GM23338 (cell line): Measurements from ENCODE around the gene PRR33. TPM values are rescaled to one million over a fixed set of nuclear protein-coding genes. Genes with fewer than 3 reads are reported as not detected.

Experiments
- ATAC-seq: fragments of 200-7000 bp; cut with Tn5 transposase; 3 replicates; pipeline ENCODE4 v1.9.1; 2020
- DNase-seq: peaks from one replicate; pipeline ENCODE4 v3.0.0-alpha.2; 2015; ENCODE audit warnings: low spot score
- H2AFZ ChIP-seq: fragments of 200-600 bp; sonication (generic); 2 replicates; pipeline ENCODE4 v1.8.0; 2016; ENCODE audit warnings: antibody characterized with exemption, mild to moderate bottlenecking, moderate library complexity
- H3F3A ChIP-seq: fragments of 200-600 bp; sonication (generic); replicated peaks from 2 replicates; pipeline ENCODE4 v1.8.0; 2017; ENCODE audit warnings: antibody characterized with exemption, mixed run types, low read depth
- H3K27ac ChIP-seq: fragments of 200-600 bp; sonication (generic); 2 replicates; pipeline ENCODE4 v1.6.1; 2016; ENCODE audit warnings: low read depth
- H3K27me3 ChIP-seq: fragments of 200-600 bp; sonication (generic); 2 replicates; pipeline ENCODE4 v1.8.0; 2016; ENCODE audit warnings: mild to moderate bottlenecking, mixed run types, moderate library complexity; ENCODE audit not compliant: insufficient read depth
- H3K36me3 ChIP-seq: fragments of 200-600 bp; sonication (generic); 2 replicates; pipeline ENCODE4 v1.8.0; 2016; ENCODE audit warnings: mild to moderate bottlenecking; ENCODE audit not compliant: insufficient read depth
- H3K4me1 ChIP-seq: fragments of 200-600 bp; sonication (generic); 2 replicates; pipeline ENCODE4 v1.8.0; 2016; ENCODE audit warnings: mild to moderate bottlenecking, moderate library complexity; ENCODE audit not compliant: insufficient read depth
- H3K4me2 ChIP-seq: fragments of 200-600 bp; sonication (generic); 2 replicates; pipeline ENCODE4 v1.7.1; 2017; ENCODE audit warnings: mixed run types
- H3K4me3 ChIP-seq: fragments of 200-600 bp; sonication (generic); 2 replicates; pipeline ENCODE4 v1.6.1; 2016; ENCODE audit warnings: mixed run types
- H3K79me2 ChIP-seq: fragments of 200-600 bp; sonication (generic); replicated peaks from 2 replicates; pipeline ENCODE4 v1.8.0; 2017; ENCODE audit warnings: mild to moderate bottlenecking; ENCODE audit not compliant: insufficient read depth
- H3K9me2 ChIP-seq: fragments of 200-600 bp; sonication (generic); 2 replicates; pipeline ENCODE4 v1.8.0; 2017; ENCODE audit not compliant: insufficient read depth
- H4K20me1 ChIP-seq: fragments of 200-600 bp; sonication (generic); replicated peaks from 2 replicates; pipeline ENCODE4 v1.8.0; 2017; ENCODE audit warnings: mild to moderate bottlenecking; ENCODE audit not compliant: insufficient read depth
- H3K27ac Mint-ChIP-seq: 2 replicates; pipeline ENCODE4 v1.8.0; 2020; ENCODE audit warnings: inconsistent platforms, mild to moderate bottlenecking, moderate library complexity, mixed read lengths
- H3K27me3 Mint-ChIP-seq: 3 replicates; pipeline ENCODE4 v1.8.0; 2022; ENCODE audit warnings: low read depth, mild to moderate bottlenecking, moderate library complexity, mixed read lengths, inconsistent platforms; ENCODE audit not compliant: insufficient read depth, poor library complexity
- H3K36me3 Mint-ChIP-seq: 3 replicates; pipeline ENCODE4 v1.8.0; 2021; ENCODE audit warnings: low read depth, mild to moderate bottlenecking, inconsistent platforms, moderate library complexity, mixed read lengths
- H3K4me1 Mint-ChIP-seq: 3 replicates; pipeline ENCODE4 v1.8.0; 2020; ENCODE audit warnings: mild to moderate bottlenecking, inconsistent platforms, mixed read lengths
- H3K4me3 Mint-ChIP-seq: 3 replicates; pipeline ENCODE4 v1.8.0; 2021; ENCODE audit warnings: moderate library complexity, mild to moderate bottlenecking, inconsistent platforms, mixed read lengths
- H3K9me3 Mint-ChIP-seq: 3 replicates; pipeline ENCODE4 v1.8.0; 2020; ENCODE audit warnings: moderate library complexity, mild to moderate bottlenecking, inconsistent platforms, mixed read lengths
- EZH2 ChIP-seq: fragments of 200-600 bp; sonication (generic); IDR thresholded peaks from one replicate; pipeline ENCODE4 v1.8.0; 2017; ENCODE audit warnings: antibody characterized with exemption, mild to moderate bottlenecking, low read depth; ENCODE audit not compliant: unreplicated experiment
- NANOG ChIP-seq: IDR thresholded peaks from 2 replicates; pipeline ENCODE4 v1.6.1; 2016; ENCODE audit warnings: antibody characterized with exemption, borderline replicate concordance
- POLR2AphosphoS5 ChIP-seq: IDR thresholded peaks from 2 replicates; pipeline ENCODE4 v1.6.1; 2016; ENCODE audit warnings: antibody characterized with exemption, low read depth
- ZNF114 ChIP-seq: fragments of 250-450 bp; sonication (Bioruptor Pico); IDR thresholded peaks from 2 replicates; pipeline ENCODE4 v1.5.0; 2020; ENCODE audit warnings: mild to moderate bottlenecking, moderate library complexity
- ZNF331 ChIP-seq: fragments of 250-450 bp; sonication (Bioruptor Pico); IDR thresholded peaks from 2 replicates; pipeline ENCODE4 v1.5.0; 2020; ENCODE audit warnings: low read depth, mild to moderate bottlenecking, moderate library complexity
- polyA plus RNA-seq: library from polyadenylated mRNA; unstranded; fragments of >200 nt; fragmentation: Nextera tagmentation; extraction: Ambion mirVana; gene quantifications from 2 replicates; pipeline ENCODE4 v1.2.1, GENCODE V29; 2016
- total RNA-seq: library from RNA; depleted of rRNA; stranded (reverse); fragments of >200 nt; shearing (Covaris generic); gene quantifications from 2 replicates; pipeline ENCODE4 v1.2.3, GENCODE V29; 2014
- TF ChIP-seq, protein P1 (sequence below), 2 experiments: fragments of 200-600 bp in 1 of 2; sonication (generic) in 1 of 2; conservative IDR thresholded peaks; 2 replicates each; pipeline versions ENCODE4 v1.5.1 to v1.6.1; 2016 to 2017; ENCODE audit warnings: antibody characterized with exemption in 2 of 2, low read depth in 2 of 2, mild to moderate bottlenecking in 2 of 2, moderate library complexity in 1 of 2
- TF ChIP-seq, protein P2 (sequence below): fragments of 250-450 bp; sonication (Bioruptor Pico); IDR thresholded peaks from 2 replicates; pipeline ENCODE4 v1.5.0; 2020; ENCODE audit warnings: mild to moderate bottlenecking, moderate library complexity
- TF ChIP-seq, protein P3 (sequence below): IDR thresholded peaks from one replicate; pipeline ENCODE4 v1.6.1; 2018; ENCODE audit warnings: antibody characterized with exemption; ENCODE audit not compliant: unreplicated experiment

Gene PRR33
- total and polyA plus RNA-seq, 2 experiments from 2014 or later = not detected

DNA sequence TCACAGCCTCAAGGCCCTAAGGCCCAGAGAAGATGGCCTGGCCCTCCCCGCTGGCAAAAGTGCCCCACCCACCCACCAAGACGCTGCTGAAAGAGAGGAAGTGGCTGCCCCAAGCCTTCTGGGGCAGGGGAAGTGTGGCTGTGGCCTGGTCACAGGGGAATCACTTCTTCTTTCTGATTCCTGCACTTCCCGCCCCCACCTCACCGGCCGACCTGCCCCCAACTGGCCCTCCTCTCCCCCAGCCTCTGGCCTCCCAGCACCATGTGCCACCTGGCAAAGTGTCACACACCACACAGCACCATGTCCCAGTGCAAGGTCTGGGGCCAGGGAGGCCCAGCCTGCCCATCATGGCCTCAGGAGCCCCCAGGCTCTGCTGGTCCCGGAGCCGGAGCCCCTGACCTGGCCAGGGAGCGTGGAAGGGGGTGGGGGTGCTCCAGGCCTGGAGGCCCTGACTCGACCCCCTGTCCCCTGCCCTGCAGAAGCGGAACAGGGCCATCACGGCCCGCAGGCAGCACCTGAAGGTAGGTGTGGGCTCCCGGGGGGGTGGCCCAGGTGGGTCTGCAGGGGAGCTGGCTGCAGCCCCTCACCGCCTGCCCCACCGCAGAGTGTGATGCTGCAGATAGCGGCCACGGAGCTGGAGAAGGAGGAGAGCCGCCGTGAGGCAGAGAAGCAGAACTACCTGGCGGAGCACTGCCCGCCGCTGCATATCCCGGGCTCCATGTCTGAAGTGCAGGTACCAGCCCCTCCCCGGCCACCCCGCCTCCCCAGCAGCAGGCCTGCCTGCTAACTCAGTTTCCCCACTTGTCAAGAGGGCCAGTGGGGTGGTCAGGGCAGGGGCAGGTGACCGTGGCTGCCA, 51.5 kb downstream of the PRR33 start:
- Histone ChIP-seq H2AFZ (no peak overlapping the region), H3F3A (no peaks in the 10 kb centered on the region), H3K4me3 (no peak overlapping the region), H3K9me2 (no peaks in the 10 kb centered on the region), H3K27ac (no peak overlapping the region), H3K27me3 (no peaks in the 10 kb centered on the region), H4K20me1 (no peaks in the 10 kb centered on the region), H3K4me2 (no peak overlapping the region), H3K36me3 (no peaks in the 10 kb centered on the region), H3K79me2 (no peaks in the 10 kb centered on the region), H3K4me1 (no peaks in the 10 kb centered on the region)
- Mint-ChIP-seq H3K9me3 (no peaks in the 10 kb centered on the region), H3K4me1 (no peaks in the 10 kb centered on the region), H3K27ac (no peak overlapping the region), H3K36me3 (no peaks in the 10 kb centered on the region), H3K27me3 (peaks cover 6% of the 10 kb centered on the region), H3K4me3 (no peak overlapping the region)
- ATAC-seq = no peak
- TF ChIP-seq ZNF331 (CRISPR knock-in tag) (no peak), POLR2AphosphoS5 (no peak), NANOG (no peak), ZNF114 (no peak), EZH2 (no peak)
- TF ChIP-seq, protein P1, sequence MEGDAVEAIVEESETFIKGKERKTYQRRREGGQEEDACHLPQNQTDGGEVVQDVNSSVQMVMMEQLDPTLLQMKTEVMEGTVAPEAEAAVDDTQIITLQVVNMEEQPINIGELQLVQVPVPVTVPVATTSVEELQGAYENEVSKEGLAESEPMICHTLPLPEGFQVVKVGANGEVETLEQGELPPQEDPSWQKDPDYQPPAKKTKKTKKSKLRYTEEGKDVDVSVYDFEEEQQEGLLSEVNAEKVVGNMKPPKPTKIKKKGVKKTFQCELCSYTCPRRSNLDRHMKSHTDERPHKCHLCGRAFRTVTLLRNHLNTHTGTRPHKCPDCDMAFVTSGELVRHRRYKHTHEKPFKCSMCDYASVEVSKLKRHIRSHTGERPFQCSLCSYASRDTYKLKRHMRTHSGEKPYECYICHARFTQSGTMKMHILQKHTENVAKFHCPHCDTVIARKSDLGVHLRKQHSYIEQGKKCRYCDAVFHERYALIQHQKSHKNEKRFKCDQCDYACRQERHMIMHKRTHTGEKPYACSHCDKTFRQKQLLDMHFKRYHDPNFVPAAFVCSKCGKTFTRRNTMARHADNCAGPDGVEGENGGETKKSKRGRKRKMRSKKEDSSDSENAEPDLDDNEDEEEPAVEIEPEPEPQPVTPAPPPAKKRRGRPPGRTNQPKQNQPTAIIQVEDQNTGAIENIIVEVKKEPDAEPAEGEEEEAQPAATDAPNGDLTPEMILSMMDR (conservative IDR thresholded peaks at IDR 0.05; ENCODE audit: low read depth in 2 of 2) = no peak
- no peak for DNase-seq

DNA sequence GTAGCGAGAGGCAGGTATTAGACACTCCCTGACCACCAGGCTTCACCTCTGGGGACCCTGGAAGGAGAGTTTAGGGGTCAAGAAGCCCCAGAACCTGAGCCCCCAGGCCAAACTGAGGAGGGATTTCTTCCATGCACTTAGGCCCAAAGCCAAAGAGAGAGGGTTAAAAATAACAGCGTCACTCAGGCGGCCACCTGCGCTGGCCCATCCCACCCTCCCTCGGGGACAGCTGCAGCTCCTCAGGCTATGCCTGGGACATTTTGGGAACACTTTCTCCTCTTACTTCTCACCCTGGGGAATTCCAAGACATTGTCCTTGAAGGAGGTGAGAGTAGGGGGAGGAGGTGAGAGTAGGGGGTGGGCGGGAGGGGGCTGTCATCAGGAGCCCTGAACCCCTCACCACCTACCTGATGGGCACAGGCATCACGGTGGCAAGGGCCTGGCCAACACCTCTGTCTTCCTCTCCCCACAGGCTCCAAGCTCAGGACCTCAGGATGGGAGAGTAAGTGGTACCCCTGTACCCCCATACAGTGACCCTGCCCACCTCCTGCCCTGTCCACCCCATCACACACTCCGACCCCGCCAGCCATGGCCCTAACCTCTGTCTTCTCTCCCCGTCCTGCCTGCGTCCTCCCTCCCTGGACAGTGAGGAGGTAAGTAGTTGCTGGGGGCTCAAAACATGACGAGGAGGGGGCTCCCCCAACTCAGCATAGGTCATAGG, 52.3 kb downstream of the PRR33 start:
- Mint-ChIP-seq H3K9me3 (no peaks in the 10 kb centered on the region), H3K4me3 (no peak overlapping the region), H3K4me1 (no peaks in the 10 kb centered on the region), H3K36me3 (no peaks in the 10 kb centered on the region), H3K27me3 (no peaks in the 10 kb centered on the region), H3K27ac (no peak overlapping the region)
- Histone ChIP-seq H3F3A (no peaks in the 10 kb centered on the region), H3K4me2 (no peak overlapping the region), H3K36me3 (no peaks in the 10 kb centered on the region), H3K27me3 (no peaks in the 10 kb centered on the region), H3K79me2 (no peaks in the 10 kb centered on the region), H3K4me1 (no peaks in the 10 kb centered on the region), H4K20me1 (no peaks in the 10 kb centered on the region), H3K9me2 (no peaks in the 10 kb centered on the region), H2AFZ (no peak overlapping the region), H3K4me3 (no peak overlapping the region), H3K27ac (no peak overlapping the region)
- ATAC-seq (no peak), DNase-seq (no peak)
- TF ChIP-seq, protein P2, sequence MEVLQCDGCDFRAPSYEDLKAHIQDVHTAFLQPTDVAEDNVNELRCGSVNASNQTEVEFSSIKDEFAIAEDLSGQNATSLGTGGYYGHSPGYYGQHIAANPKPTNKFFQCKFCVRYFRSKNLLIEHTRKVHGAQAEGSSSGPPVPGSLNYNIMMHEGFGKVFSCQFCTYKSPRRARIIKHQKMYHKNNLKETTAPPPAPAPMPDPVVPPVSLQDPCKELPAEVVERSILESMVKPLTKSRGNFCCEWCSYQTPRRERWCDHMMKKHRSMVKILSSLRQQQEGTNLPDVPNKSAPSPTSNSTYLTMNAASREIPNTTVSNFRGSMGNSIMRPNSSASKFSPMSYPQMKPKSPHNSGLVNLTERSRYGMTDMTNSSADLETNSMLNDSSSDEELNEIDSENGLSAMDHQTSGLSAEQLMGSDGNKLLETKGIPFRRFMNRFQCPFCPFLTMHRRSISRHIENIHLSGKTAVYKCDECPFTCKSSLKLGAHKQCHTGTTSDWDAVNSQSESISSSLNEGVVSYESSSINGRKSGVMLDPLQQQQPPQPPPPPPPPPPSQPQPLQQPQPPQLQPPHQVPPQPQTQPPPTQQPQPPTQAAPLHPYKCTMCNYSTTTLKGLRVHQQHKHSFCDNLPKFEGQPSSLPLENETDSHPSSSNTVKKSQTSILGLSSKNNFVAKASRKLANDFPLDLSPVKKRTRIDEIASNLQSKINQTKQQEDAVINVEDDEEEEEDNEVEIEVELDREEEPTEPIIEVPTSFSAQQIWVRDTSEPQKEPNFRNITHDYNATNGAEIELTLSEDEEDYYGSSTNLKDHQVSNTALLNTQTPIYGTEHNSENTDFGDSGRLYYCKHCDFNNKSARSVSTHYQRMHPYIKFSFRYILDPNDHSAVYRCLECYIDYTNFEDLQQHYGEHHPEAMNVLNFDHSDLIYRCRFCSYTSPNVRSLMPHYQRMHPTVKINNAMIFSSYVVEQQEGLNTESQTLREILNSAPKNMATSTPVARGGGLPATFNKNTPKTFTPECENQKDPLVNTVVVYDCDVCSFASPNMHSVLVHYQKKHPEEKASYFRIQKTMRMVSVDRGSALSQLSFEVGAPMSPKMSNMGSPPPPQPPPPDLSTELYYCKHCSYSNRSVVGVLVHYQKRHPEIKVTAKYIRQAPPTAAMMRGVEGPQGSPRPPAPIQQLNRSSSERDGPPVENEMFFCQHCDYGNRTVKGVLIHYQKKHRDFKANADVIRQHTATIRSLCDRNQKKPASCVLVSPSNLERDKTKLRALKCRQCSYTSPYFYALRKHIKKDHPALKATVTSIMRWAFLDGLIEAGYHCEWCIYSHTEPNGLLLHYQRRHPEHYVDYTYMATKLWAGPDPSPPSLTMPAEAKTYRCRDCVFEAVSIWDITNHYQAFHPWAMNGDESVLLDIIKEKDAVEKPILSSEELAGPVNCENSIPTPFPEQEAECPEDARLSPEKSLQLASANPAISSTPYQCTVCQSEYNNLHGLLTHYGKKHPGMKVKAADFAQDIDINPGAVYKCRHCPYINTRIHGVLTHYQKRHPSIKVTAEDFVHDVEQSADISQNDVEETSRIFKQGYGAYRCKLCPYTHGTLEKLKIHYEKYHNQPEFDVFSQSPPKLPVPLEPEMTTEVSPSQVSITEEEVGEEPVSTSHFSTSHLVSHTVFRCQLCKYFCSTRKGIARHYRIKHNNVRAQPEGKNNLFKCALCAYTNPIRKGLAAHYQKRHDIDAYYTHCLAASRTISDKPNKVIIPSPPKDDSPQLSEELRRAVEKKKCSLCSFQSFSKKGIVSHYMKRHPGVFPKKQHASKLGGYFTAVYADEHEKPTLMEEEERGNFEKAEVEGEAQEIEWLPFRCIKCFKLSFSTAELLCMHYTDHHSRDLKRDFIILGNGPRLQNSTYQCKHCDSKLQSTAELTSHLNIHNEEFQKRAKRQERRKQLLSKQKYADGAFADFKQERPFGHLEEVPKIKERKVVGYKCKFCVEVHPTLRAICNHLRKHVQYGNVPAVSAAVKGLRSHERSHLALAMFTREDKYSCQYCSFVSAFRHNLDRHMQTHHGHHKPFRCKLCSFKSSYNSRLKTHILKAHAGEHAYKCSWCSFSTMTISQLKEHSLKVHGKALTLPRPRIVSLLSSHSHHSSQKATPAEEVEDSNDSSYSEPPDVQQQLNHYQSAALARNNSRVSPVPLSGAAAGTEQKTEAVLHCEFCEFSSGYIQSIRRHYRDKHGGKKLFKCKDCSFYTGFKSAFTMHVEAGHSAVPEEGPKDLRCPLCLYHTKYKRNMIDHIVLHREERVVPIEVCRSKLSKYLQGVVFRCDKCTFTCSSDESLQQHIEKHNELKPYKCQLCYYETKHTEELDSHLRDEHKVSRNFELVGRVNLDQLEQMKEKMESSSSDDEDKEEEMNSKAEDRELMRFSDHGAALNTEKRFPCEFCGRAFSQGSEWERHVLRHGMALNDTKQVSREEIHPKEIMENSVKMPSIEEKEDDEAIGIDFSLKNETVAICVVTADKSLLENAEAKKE (CRISPR knock-in tag) = no peak
- TF ChIP-seq, protein P3, sequence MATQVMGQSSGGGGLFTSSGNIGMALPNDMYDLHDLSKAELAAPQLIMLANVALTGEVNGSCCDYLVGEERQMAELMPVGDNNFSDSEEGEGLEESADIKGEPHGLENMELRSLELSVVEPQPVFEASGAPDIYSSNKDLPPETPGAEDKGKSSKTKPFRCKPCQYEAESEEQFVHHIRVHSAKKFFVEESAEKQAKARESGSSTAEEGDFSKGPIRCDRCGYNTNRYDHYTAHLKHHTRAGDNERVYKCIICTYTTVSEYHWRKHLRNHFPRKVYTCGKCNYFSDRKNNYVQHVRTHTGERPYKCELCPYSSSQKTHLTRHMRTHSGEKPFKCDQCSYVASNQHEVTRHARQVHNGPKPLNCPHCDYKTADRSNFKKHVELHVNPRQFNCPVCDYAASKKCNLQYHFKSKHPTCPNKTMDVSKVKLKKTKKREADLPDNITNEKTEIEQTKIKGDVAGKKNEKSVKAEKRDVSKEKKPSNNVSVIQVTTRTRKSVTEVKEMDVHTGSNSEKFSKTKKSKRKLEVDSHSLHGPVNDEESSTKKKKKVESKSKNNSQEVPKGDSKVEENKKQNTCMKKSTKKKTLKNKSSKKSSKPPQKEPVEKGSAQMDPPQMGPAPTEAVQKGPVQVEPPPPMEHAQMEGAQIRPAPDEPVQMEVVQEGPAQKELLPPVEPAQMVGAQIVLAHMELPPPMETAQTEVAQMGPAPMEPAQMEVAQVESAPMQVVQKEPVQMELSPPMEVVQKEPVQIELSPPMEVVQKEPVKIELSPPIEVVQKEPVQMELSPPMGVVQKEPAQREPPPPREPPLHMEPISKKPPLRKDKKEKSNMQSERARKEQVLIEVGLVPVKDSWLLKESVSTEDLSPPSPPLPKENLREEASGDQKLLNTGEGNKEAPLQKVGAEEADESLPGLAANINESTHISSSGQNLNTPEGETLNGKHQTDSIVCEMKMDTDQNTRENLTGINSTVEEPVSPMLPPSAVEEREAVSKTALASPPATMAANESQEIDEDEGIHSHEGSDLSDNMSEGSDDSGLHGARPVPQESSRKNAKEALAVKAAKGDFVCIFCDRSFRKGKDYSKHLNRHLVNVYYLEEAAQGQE = no peak
- TF ChIP-seq ZNF331 (CRISPR knock-in tag) = no peak
